Ammon's horn (tissue), 1 donor: Measurements from ENCODE around the gene TM9SF4.
"Not testable (repeated sequence)": the region's sequence is repeated elsewhere in the genome, so short reads cannot be mapped to it uniquely, and the experiment has no call there.

Source experiments
- DNase-seq: peaks from one replicate; pipeline ENCODE4 v3.0.0-alpha.2; 2016; ENCODE audit warnings: low spot score

TM9SF4 gene

GRCh38 chr20:32190616-32191415, 81.3 kb downstream of the TM9SF4 start:
- DNase-seq: no peak

- DNase-seq: no peak
Measured at GRCh38 chr20:32191422-32191821, 81.9 kb downstream of the TM9SF4 start.

- no peak for DNase-seq
Measured at GRCh38 chr20:32191873-32192272, 82.4 kb downstream of the TM9SF4 start.

GRCh38 chr20:32192698-32193097, 83.2 kb downstream of the TM9SF4 start:
- no peak for DNase-seq

- DNase-seq: not testable (repeated sequence)
Measured at GRCh38 chr20:32193336-32193735, 83.8 kb downstream of the TM9SF4 start.

GRCh38 chr20:32193996-32194395, 84.5 kb downstream of the TM9SF4 start:
- DNase-seq: no peak

GRCh38 chr20:32195581-32195980, 86.1 kb downstream of the TM9SF4 start:
- no peak for DNase-seq

GRCh38 chr20:32196613-32197012, 87.1 kb downstream of the TM9SF4 start:
- DNase-seq: not testable (repeated sequence)

- not testable (repeated sequence) for DNase-seq
Measured at GRCh38 chr20:32197136-32197535, 87.6 kb downstream of the TM9SF4 start.

- no peak for DNase-seq
Measured at GRCh38 chr20:32199006-32199405, 89.5 kb downstream of the TM9SF4 start.

- no peak for DNase-seq
Measured at GRCh38 chr20:32201296-32201976, 91.9 kb downstream of the TM9SF4 start.

DNA sequence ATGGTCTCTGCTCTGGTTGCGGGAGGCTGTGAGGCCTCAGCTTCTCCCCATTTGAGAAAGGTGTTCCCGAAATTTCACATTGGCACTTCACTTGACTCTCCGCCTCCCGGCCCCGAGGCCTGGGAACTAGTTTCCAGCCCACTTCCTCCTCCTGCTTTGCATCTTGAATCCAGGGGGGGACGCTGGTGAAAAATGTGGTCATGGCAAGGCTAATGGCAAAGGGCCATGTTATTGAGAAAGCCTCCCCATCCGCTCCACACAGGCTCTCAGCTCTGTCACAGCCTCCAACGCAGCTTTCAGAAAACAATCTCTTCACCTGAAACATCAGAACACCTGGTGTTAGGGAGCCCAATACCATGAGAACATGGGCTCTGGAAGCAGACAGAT, 92.5 kb downstream of the TM9SF4 start:
- no peak for DNase-seq

DNA sequence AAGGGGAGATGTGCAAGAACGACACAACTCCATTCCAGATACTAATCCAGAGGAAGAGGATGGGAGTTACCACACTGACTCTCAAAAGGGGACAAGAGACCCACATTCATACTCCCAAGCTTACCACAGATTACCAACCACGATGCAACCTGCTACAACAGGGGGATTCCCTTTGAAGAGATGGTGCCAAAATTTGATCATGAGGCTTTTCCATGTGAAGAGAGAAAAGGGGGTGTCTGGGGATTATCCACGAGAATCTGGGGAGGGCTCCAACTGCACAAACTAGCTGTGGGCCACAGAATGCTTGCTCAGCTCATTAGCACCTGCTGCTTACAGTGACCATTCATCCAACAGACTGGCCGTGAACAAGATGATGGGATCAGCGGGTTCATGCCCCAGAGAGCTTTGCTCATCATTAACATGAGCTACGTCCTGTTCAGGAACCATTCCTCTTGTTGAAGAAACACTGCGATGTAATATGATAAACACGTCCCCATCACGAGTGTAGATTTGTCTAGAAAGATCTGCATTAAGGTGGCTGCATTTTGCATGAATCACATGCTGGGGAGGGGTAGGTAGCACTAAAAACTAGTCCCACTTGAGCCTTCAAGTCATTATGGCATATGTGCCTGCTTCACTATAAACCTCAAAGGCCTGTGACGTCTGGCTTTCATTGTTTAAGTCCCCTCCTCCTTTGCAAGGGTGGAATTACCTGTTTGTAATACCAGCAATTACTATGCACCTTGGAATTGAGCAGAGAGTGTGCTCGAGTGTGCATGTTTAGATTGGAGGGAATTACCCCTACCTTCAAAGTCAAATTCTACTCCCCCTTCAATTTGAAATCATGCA, 94.1 kb downstream of the TM9SF4 start:
- no peak for DNase-seq

DNA sequence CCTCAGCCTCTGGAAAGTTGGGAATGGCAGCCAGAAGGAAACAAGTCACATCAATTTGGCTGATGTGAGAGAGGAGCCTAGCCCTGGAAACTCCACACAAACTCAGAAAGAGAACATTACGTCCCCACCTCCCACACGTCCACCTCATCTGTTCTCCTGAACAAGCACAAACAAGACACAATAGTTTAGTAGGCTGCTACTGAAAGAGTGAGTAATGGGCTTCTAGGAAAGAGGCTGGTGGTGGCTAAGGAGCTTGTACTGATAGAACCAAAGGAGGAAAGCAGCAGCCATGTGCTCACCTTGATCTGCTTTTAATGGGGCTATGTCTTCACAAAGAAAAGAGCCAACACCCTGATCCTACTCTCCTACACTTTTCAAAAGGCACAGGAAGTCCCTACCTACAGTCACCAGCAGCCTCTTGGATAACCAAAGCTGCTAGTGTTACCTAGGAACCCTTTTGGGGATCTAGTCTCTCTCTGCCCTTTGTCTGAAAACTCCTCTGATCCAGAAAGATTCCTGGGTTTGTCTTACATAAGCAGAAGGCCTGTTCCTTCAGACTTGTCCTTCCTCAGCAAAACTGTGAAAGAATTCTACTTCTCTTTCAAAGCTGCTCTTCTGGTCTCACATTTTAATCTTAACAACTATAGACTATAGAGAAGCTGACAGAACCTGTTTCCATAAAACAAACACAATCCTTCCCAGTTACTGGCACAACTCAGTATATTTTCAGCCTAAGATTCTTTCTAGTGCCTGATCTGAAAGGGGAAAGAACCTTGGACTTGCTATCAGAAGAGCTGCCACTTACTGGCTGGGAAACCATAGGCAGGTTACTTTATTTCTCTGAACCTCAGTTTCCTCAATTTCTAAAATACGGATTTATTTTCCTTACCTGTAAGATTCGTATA, 94.9 kb downstream of the TM9SF4 start:
- DNase-seq: peak; percentile 39

- no peak for DNase-seq
Measured at GRCh38 chr20:32205110-32205842, 95.8 kb downstream of the TM9SF4 start.

DNA sequence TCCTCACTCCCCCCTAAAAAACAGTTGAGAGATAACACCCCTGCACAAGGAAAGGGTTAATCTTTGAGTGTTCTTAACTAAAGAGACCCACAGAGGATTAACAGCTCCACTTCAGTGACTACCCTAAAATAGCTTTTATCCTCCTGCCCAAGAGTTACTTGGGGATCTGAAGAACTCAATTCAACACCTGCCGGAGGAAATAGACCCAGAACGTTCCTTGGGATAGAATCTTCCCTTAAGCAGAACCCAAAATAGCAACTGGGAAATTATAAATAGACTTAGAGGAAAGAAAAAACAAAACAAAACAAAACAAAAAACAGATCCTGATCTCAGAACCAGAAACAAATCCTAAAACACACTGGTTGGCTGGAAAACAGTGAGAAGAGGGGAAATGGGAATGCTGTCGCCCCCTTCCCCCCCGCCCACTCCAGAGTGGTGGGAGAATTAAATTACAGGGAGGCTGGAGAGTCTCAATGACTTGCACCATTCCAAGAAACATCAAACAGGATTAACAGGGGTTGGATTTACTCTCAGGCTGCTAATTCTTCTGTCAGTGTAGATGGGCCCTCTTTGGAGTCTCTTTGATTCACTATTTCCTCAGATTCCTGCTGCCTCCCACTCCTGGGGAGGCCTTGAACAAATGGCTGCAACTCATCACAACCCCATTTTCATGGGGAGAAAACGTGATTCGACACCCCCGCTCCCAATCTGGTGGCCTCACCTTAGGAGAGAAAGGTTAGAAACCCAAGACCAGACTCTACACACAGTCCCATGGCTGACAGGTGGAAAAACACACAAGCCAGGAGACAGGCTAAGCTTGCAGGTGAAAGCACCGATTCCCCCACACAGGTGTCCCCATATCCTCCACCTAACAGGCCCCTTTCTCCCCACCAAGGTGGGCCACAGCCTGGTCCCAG, 96.6 kb downstream of the TM9SF4 start:
- no peak for DNase-seq

GRCh38 chr20:32206760-32207625, 97.5 kb downstream of the TM9SF4 start:
- no peak for DNase-seq

DNA sequence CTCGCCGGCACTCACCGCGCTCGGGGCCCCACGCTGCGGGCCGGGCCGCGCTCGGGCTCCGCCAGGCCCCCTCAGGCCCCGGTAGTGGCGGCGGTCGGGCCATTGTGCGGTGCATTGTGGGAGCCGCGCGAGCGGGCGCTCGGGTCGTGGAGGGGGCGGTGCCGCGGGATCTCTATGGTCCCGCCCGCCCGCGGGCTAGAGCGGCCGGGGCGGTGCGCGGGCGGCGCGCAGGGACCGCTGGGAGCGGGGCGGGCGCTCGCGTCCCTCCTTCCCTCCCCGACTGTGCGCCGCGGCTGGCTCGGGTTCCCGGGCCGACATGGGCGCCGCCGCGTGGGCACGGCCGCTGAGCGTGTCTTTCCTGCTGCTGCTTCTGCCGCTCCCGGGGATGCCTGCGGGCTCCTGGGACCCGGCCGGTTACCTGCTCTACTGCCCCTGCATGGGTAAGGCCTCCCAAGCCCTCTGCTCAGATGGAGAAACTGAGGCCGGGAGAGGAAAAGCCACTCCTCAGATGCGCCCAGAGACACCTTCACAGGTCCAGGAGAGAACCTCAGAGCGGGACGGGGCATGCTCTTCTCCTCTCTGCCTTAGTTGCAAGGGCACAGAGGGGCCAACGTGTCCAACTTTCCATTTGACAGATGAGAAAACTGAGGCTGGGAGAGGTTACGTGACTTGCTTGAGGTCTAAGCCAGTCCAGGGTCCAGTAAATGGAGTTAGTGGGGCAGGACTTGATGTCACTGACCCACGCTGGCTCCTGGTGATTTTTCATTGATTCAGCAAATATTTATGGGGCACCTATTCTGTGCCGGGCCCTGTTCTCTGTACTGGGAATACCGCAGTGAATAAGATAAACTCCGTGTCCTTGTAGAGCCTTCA, 98.3 kb downstream of the TM9SF4 start, which contains the start of the genes PLAGL2 and POFUT1:
PLAGL2 (minus strand) TSS at position 118 of the 873 bp plus-strand sequence. CDS start 5,565 bp downstream, outside the sequence.
POFUT1 (plus strand) TSS at position 255 of the 873 bp plus-strand sequence; CDS start at position 317, 62 bp downstream.
- DNase-seq: peak; percentile 88
